ENCODE results near the gene CENPE. TPM values are rescaled to one million over a fixed set of nuclear protein-coding genes. Genes with fewer than 3 reads are reported as not detected.

CENPE gene
- total RNA-seq, 1 experiment from 2014 or later: 28.7 TPM

DNA sequence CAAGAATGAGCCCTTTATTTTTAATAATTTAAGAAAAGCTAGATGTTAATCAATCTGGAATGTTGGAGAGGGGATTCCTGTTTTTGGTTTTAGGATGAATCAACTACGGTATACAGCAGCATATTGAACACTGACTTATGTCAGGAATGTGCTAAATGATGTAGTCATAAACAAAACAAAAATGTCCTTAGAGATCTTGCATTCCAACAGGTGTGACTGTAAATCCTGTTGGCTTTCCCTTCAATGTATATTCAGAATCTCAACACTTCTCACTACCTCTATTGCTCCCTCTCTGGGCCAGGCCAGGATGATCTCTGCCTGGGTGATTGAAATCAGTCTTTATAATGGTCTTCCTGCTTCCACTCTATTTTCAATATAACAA, 60.7 kb downstream of the CENPE start:
- POLR2A ChIA-PET (ENCODE audit: unreplicated experiment): no interaction called here
- H3K36me3 ChIP-seq (ENCODE audit: low read depth): peaks cover 4% of the 10 kb centered on the region; the same call in 1 of the 2 replicates
- peak; percentile 5 to 87 for DNase-seq

DNA sequence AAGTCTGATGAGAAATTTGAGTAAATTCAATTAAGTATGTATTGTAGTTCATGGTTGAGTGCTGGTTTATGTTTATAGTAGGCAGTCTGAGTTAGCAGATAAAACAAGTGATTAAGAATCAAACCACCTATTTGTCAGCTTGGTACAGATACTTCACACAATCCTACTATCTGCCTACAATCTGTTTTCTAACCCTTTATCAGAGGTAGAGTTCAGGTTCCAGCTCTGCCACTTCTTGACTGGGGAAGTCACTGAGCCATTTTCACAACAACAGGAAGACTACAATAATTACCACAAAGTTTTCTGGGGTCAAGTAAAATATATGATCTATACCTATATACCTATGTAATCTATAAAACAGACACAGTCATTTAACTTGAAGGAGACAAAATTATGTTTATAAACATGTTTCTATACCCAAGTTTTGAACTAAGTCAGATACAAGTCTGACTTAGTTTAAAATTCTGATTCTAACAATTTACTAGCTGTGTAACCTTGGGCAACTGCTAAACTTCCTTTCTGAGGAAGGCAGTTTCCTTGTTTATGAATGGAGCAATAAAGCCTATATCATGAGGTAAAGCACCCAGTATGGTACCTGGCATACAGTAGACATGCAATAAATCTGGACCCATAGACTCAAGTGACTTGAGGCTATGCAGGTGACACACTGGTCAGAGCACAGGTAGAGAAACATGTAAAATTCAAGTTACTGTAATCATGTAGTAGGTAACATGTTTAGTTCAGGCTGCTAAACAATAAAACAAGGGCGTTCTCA, 61.3 kb downstream of the CENPE start:
- no peak for TF ChIP-seq EZH2 (IDR thresholded peaks at IDR 0.05; ENCODE audit: low read depth)
- no peak for TF ChIP-seq CTCF (conservative IDR thresholded peaks at IDR 0.05)
- ChIA-PET POLR2A (ENCODE audit: unreplicated experiment) (no interaction called here), CTCF (no interaction called here)
- Histone ChIP-seq H3K27me3 (ENCODE audit: insufficient read depth, low read depth) (no peaks in the 10 kb centered on the region), H3K4me3 (no peak overlapping the region), H3K9me2 (ENCODE audit: insufficient read depth) (no peaks in the 10 kb centered on the region), H2AFZ (no peak overlapping the region), H3K36me3 (ENCODE audit: low read depth) (peaks cover 4% of the 10 kb centered on the region; the same call in 1 of the 2 replicates), H3F3A (ENCODE audit: insufficient read depth, low read depth) (peaks cover 15% of the 10 kb centered on the region), H3K79me2 (ENCODE audit: low read depth) (no peaks in the 10 kb centered on the region), H3K9me3 (ENCODE audit: insufficient read depth, low read depth) (no peaks in the 10 kb centered on the region), H4K20me1 (ENCODE audit: insufficient read depth) (no peaks in the 10 kb centered on the region), H3K4me2 (peak overlapping the region; percentile 44; the same call in 1 of the 2 replicates), H3K4me1 (replicated peaks; ENCODE audit: insufficient read depth) (peaks cover 20% of the 10 kb centered on the region), H3K27ac (peak overlapping the region; percentile 53)
- DNase-seq: no peak
- BruUV-seq (replicated peaks): no TSS peak
- intact Hi-C loops (cut with micrococcal nuclease; ENCODE audit: unreplicated experiment): loop anchor here (5.0 kb wide), 1 partner anchor 795 kb away; no protein-coding TSS in a partner anchor

More for the DNA sequence above, 60.7 kb downstream of the CENPE start:
- no peaks in the 10 kb centered on the region for H3K9me3 ChIP-seq (ENCODE audit: insufficient read depth, low read depth)
- H3K9me2 ChIP-seq (ENCODE audit: insufficient read depth): no peaks in the 10 kb centered on the region
- H3K4me3 ChIP-seq: no peak overlapping the region
- H2AFZ ChIP-seq: no peak overlapping the region
- peaks cover 15% of the 10 kb centered on the region for H3F3A ChIP-seq (ENCODE audit: insufficient read depth, low read depth)
- no peaks in the 10 kb centered on the region for H4K20me1 ChIP-seq (ENCODE audit: insufficient read depth)
- CTCF ChIA-PET: no interaction called here
- H3K4me2 ChIP-seq: peak overlapping the region; percentile 44
- peak overlapping the region; percentile 73 for H3K27ac ChIP-seq
- TF ChIP-seq CTCF (conservative IDR thresholded peaks at IDR 0.05) (no peak), EZH2 (IDR thresholded peaks at IDR 0.05; ENCODE audit: low read depth) (no peak)
- intact Hi-C loops (cut with micrococcal nuclease; ENCODE audit: unreplicated experiment): loop anchor here (5.0 kb wide), 1 partner anchor 795 kb away; no protein-coding TSS in a partner anchor
- no peaks in the 10 kb centered on the region for H3K79me2 ChIP-seq (ENCODE audit: low read depth)
- H3K27me3 ChIP-seq (ENCODE audit: insufficient read depth, low read depth): no peaks in the 10 kb centered on the region
- BruUV-seq (replicated peaks): no TSS peak
- H3K4me1 ChIP-seq (replicated peaks; ENCODE audit: insufficient read depth): peaks cover 20% of the 10 kb centered on the region

GRCh38 chr4:103129174-103129573, 69.0 kb downstream of the CENPE start:
- BruUV-seq (replicated peaks): no TSS peak
- Histone ChIP-seq H2AFZ (no peak overlapping the region), H3K4me1 (replicated peaks; ENCODE audit: insufficient read depth) (no peaks in the 10 kb centered on the region), H3K79me2 (ENCODE audit: low read depth) (no peaks in the 10 kb centered on the region), H3F3A (ENCODE audit: insufficient read depth, low read depth) (no peaks in the 10 kb centered on the region), H3K27ac (no peak overlapping the region), H3K4me2 (no peak overlapping the region), H3K27me3 (ENCODE audit: insufficient read depth, low read depth) (no peaks in the 10 kb centered on the region), H4K20me1 (ENCODE audit: insufficient read depth) (no peaks in the 10 kb centered on the region), H3K9me3 (ENCODE audit: insufficient read depth, low read depth) (no peaks in the 10 kb centered on the region), H3K9me2 (ENCODE audit: insufficient read depth) (no peaks in the 10 kb centered on the region), H3K36me3 (ENCODE audit: low read depth) (no peaks in the 10 kb centered on the region), H3K4me3 (no peak overlapping the region)
- intact Hi-C loops (cut with micrococcal nuclease; ENCODE audit: unreplicated experiment): no loop called here
- TF ChIP-seq CTCF (conservative IDR thresholded peaks at IDR 0.05) (no peak), EZH2 (IDR thresholded peaks at IDR 0.05; ENCODE audit: low read depth) (no peak)
- ChIA-PET POLR2A (ENCODE audit: unreplicated experiment) (no interaction called here), CTCF (no interaction called here)
- no peak for DNase-seq

All from PC-9 (cell line).